ENCODE data around the gene MBNL3.

MBNL3 gene

GRCh38 chrX:132415012-132415411 lies 73.8 kb downstream of the MBNL3 start:
- no peak for DNase-seq
- H3K4me3 ChIP-seq (ENCODE audit: low read length), result no peak overlapping the region
- no peaks in the 10 kb centered on the region for H3K27me3 ChIP-seq (replicated peaks; ENCODE audit: insufficient read depth, low read length)
- H3K27ac ChIP-seq (ENCODE audit: low read length), result no peak overlapping the region
- H3K4me2 ChIP-seq (ENCODE audit: low read depth, low read length), result no peak overlapping the region
- H3F3A ChIP-seq (ENCODE audit: insufficient read depth, low read length), result no peaks in the 10 kb centered on the region
- H3K36me3 ChIP-seq (replicated peaks; ENCODE audit: insufficient read depth, low read length), result no peaks in the 10 kb centered on the region
- no peaks in the 10 kb centered on the region for H3K9me2 ChIP-seq (replicated peaks; ENCODE audit: insufficient read depth, low read length)
- H3K79me2 ChIP-seq (ENCODE audit: low read length), result no peaks in the 10 kb centered on the region
- no peaks in the 10 kb centered on the region for H4K20me1 ChIP-seq (ENCODE audit: insufficient read depth, low read length)
- no peak for TF ChIP-seq EZH2phosphoT487 (IDR thresholded peaks at IDR 0.05; ENCODE audit: low read length)
- TF ChIP-seq EZH2 (optimal IDR thresholded peaks at IDR 0.05; ENCODE audit: low read depth, low read length), result no peak
- no peak for TF ChIP-seq CTCF (IDR thresholded peaks at IDR 0.05; ENCODE audit: low read length)
- no peaks in the 10 kb centered on the region for H3K4me1 ChIP-seq (ENCODE audit: low read length)
- no peak overlapping the region for H3K9ac ChIP-seq (ENCODE audit: low read length)
- H2AFZ ChIP-seq (ENCODE audit: low read length), result no peak overlapping the region
- no peaks in the 10 kb centered on the region for H3K9me3 ChIP-seq (replicated peaks; ENCODE audit: insufficient read depth, low read length)

GRCh38 chrX:132414404-132414803 lies 74.4 kb downstream of the MBNL3 start:
- no peak for DNase-seq
- H4K20me1 ChIP-seq (ENCODE audit: insufficient read depth, low read length), result no peaks in the 10 kb centered on the region
- no peaks in the 10 kb centered on the region for H3K9me3 ChIP-seq (replicated peaks; ENCODE audit: insufficient read depth, low read length)
- TF ChIP-seq EZH2phosphoT487 (IDR thresholded peaks at IDR 0.05; ENCODE audit: low read length) (no peak), EZH2 (optimal IDR thresholded peaks at IDR 0.05; ENCODE audit: low read depth, low read length) (no peak), CTCF (IDR thresholded peaks at IDR 0.05; ENCODE audit: low read length) (no peak)
- no peak overlapping the region for H3K9ac ChIP-seq (ENCODE audit: low read length)
- H3K79me2 ChIP-seq (ENCODE audit: low read length), result no peaks in the 10 kb centered on the region
- H3K36me3 ChIP-seq (replicated peaks; ENCODE audit: insufficient read depth, low read length), result no peaks in the 10 kb centered on the region
- no peak overlapping the region for H3K27ac ChIP-seq (ENCODE audit: low read length)
- no peak overlapping the region for H3K4me3 ChIP-seq (ENCODE audit: low read length)
- no peaks in the 10 kb centered on the region for H3F3A ChIP-seq (ENCODE audit: insufficient read depth, low read length)
- no peak overlapping the region for H2AFZ ChIP-seq (ENCODE audit: low read length)
- H3K4me2 ChIP-seq (ENCODE audit: low read depth, low read length), result no peak overlapping the region
- H3K9me2 ChIP-seq (replicated peaks; ENCODE audit: insufficient read depth, low read length), result no peaks in the 10 kb centered on the region
- no peaks in the 10 kb centered on the region for H3K4me1 ChIP-seq (ENCODE audit: low read length)
- H3K27me3 ChIP-seq (replicated peaks; ENCODE audit: insufficient read depth, low read length), result no peaks in the 10 kb centered on the region

GRCh38 chrX:132413459-132413858 lies 75.4 kb downstream of the MBNL3 start:
- Histone ChIP-seq H4K20me1 (ENCODE audit: insufficient read depth, low read length) (no peaks in the 10 kb centered on the region), H3K36me3 (replicated peaks; ENCODE audit: insufficient read depth, low read length) (no peaks in the 10 kb centered on the region), H3K27ac (ENCODE audit: low read length) (no peak overlapping the region), H3K4me3 (ENCODE audit: low read length) (no peak overlapping the region), H3K4me2 (ENCODE audit: low read depth, low read length) (no peak overlapping the region), H3K27me3 (replicated peaks; ENCODE audit: insufficient read depth, low read length) (no peaks in the 10 kb centered on the region), H3K9ac (ENCODE audit: low read length) (no peak overlapping the region), H3F3A (ENCODE audit: insufficient read depth, low read length) (no peaks in the 10 kb centered on the region), H3K79me2 (ENCODE audit: low read length) (no peaks in the 10 kb centered on the region), H3K9me2 (replicated peaks; ENCODE audit: insufficient read depth, low read length) (no peaks in the 10 kb centered on the region), H3K9me3 (replicated peaks; ENCODE audit: insufficient read depth, low read length) (no peaks in the 10 kb centered on the region), H2AFZ (ENCODE audit: low read length) (no peak overlapping the region), H3K4me1 (ENCODE audit: low read length) (no peaks in the 10 kb centered on the region)
- TF ChIP-seq EZH2phosphoT487 (IDR thresholded peaks at IDR 0.05; ENCODE audit: low read length), result no peak
- DNase-seq, result no peak

GRCh38 chrX:132412208-132412607 lies 76.6 kb downstream of the MBNL3 start:
- no peak overlapping the region for H3K4me3 ChIP-seq (ENCODE audit: low read length)
- H4K20me1 ChIP-seq (ENCODE audit: insufficient read depth, low read length), result no peaks in the 10 kb centered on the region
- DNase-seq, result no peak
- H3K36me3 ChIP-seq (replicated peaks; ENCODE audit: insufficient read depth, low read length), result no peaks in the 10 kb centered on the region
- no peak overlapping the region for H3K27ac ChIP-seq (ENCODE audit: low read length)
- H3K9me2 ChIP-seq (replicated peaks; ENCODE audit: insufficient read depth, low read length), result no peaks in the 10 kb centered on the region
- no peak overlapping the region for H3K9ac ChIP-seq (ENCODE audit: low read length)
- H3F3A ChIP-seq (ENCODE audit: insufficient read depth, low read length), result no peaks in the 10 kb centered on the region
- H3K9me3 ChIP-seq (replicated peaks; ENCODE audit: insufficient read depth, low read length), result no peaks in the 10 kb centered on the region
- no peak overlapping the region for H2AFZ ChIP-seq (ENCODE audit: low read length)
- H3K4me2 ChIP-seq (ENCODE audit: low read depth, low read length), result no peak overlapping the region
- H3K79me2 ChIP-seq (ENCODE audit: low read length), result no peaks in the 10 kb centered on the region
- TF ChIP-seq EZH2phosphoT487 (IDR thresholded peaks at IDR 0.05; ENCODE audit: low read length) (no peak), EZH2 (optimal IDR thresholded peaks at IDR 0.05; ENCODE audit: low read depth, low read length) (no peak), CTCF (IDR thresholded peaks at IDR 0.05; ENCODE audit: low read length) (no peak)
- H3K27me3 ChIP-seq (replicated peaks; ENCODE audit: insufficient read depth, low read length), result no peaks in the 10 kb centered on the region
- H3K4me1 ChIP-seq (ENCODE audit: low read length), result no peaks in the 10 kb centered on the region

All from MM.1S (cell line).